HL-60 (cell line): Measurements from ENCODE around the gene CYP4F2.

ENCODE experiments used
- CTCF ChIP-seq: IDR thresholded peaks from one replicate; pipeline ENCODE4 v1.5.1; 2011; ENCODE audit warnings: low read length, control low read depth, inconsistent platforms; ENCODE audit not compliant: insufficient read depth
- GABPA ChIP-seq: IDR thresholded peaks from 2 replicates; pipeline ENCODE4 v1.6.1; 2012; ENCODE audit warnings: low read depth

GRCh38 chr19:15829786-15830185, 68.1 kb downstream of the CYP4F2 start:
- no peak for TF ChIP-seq CTCF
- no peak for TF ChIP-seq GABPA
